ENCODE results near the gene RSU1. TPM values are rescaled to one million over a fixed set of nuclear protein-coding genes. Genes with fewer than 3 reads are reported as not detected.

Gene RSU1
- total and polyA plus RNA-seq, 2 of the 13 experiments (the other 11 are each of a cell fraction or from before 2014, with no cell fraction given): 32.3 to 35.1 TPM

DNA sequence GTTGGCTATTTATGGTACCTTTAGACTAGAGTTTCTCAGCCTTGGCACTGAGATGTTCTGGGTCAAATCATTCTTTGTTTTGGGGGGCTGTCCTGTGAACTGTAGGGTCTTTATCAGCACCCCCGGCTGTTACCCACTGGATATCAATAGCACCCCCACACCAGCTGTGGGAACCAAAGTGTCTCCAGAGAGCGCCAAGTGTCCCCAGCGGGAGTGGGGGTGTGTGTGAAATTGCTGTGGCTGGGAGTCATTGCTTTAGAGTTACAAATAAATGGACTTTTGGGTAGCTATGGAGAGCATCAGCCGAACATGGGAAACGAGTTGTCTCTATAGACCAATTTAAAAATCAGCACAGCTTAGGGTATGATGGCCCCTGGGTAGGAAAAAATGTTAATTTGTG, 184.2 kb downstream of the RSU1 start:
- Histone ChIP-seq H3K9me3 (ENCODE audit: low read length) (no peaks in the 10 kb centered on the region), H3K4me1 (ENCODE audit: insufficient read depth, low read length) (no peaks in the 10 kb centered on the region), H3K4me2 (ENCODE audit: low read depth, low read length) (no peak overlapping the region), H3K27ac (ENCODE audit: extremely low read length, insufficient read depth, low read length) (no peak overlapping the region), H3K27me3 (ENCODE audit: control insufficient read depth in 1 of 2, insufficient read depth in 2 of 2, low read length in 2 of 2) (no peaks in the 10 kb centered on the region), H3K79me2 (ENCODE audit: insufficient read depth, low read length) (no peaks in the 10 kb centered on the region), H3K4me3 (replicated peaks in 1 of 3; ENCODE audit: insufficient read depth in 1 of 3, low read depth in 2 of 3, low read length in 3 of 3) (no peak overlapping the region), H3K9ac (ENCODE audit: insufficient read depth, low read depth, low read length) (no peak overlapping the region), H2AFZ (ENCODE audit: low read length) (no peak overlapping the region), H4K20me1 (ENCODE audit: insufficient read depth, low read length) (no peaks in the 10 kb centered on the region), H3K36me3 (replicated peaks in 1 of 2; ENCODE audit: control insufficient read depth in 1 of 2, insufficient read depth in 2 of 2, low read length in 2 of 2) (no peaks in the 10 kb centered on the region)
- no peak for ATAC-seq
- ChIA-PET POLR2A (no interaction called here), CTCF (ENCODE audit: low intra/inter-chr PET ratio, low total read pairs) (no interaction called here)
- TF ChIP-seq ZNF709 (CRISPR knock-in tag; IDR thresholded peaks at IDR 0.05) (no peak), ZNF562 (CRISPR knock-in tag; IDR thresholded peaks at IDR 0.05; ENCODE audit: borderline replicate concordance) (no peak), KDM3A (CRISPR knock-in tag; IDR thresholded peaks at IDR 0.05; ENCODE audit: low read depth) (no peak), RAD21 (CRISPR knock-in tag; IDR thresholded peaks at IDR 0.05) (no peak)
- intact Hi-C loops (cut with micrococcal nuclease; ENCODE audit: unreplicated experiment) (no loop called here), in situ Hi-C loops (cut with HindIII; ENCODE audit: extremely low pct_ligation_motif_present, low pct_unique_long_range_greater_than_20kb) (no loop called here)
- DNase-seq (ENCODE audit: low spot score): no peak
- no peak for FAIRE-seq
- WGBS (ENCODE audit: low lambda C conversion rate): 90% methylated on average over 4 of the region's 5 CpGs
- BruUV-seq (replicated peaks): no TSS peak

DNA sequence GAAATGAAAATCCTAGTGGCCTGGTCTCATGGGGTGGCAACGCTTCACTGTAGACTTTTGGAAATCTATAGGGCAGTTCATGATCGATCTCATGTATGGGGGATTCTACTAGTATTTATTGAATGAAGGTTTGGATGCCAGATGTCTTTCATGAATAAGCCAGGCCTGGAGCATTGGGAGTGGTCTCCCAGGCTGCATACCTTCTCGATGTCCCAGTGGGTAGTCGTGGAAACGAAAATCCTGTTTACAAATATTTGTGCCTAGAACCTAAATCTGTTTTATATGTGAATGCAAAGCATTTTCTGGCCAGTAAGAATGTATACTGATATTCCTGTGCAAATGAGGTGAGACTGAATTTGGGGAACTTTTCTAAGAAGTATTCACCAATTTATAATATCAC, 190.5 kb downstream of the RSU1 start:
- no peak overlapping the region for H3K4me3 ChIP-seq (replicated peaks in 1 of 3; ENCODE audit: insufficient read depth in 1 of 3, low read depth in 2 of 3, low read length in 3 of 3)
- POLR2A ChIA-PET: no interaction called here
- no peak overlapping the region for H2AFZ ChIP-seq (ENCODE audit: low read length)
- FAIRE-seq: no peak
- in situ Hi-C loops (cut with HindIII; ENCODE audit: extremely low pct_ligation_motif_present, low pct_unique_long_range_greater_than_20kb): no loop called here
- no peaks in the 10 kb centered on the region for H3K9me3 ChIP-seq (ENCODE audit: low read length)
- CTCF ChIA-PET (ENCODE audit: low intra/inter-chr PET ratio, low total read pairs): no interaction called here
- BruUV-seq (replicated peaks): no TSS peak
- no peak for ATAC-seq
- no peaks in the 10 kb centered on the region for H3K27me3 ChIP-seq (ENCODE audit: control insufficient read depth in 1 of 2, insufficient read depth in 2 of 2, low read length in 2 of 2)
- no peak overlapping the region for H3K27ac ChIP-seq (ENCODE audit: extremely low read length, insufficient read depth, low read length)
- no peak overlapping the region for H3K4me2 ChIP-seq (ENCODE audit: low read depth, low read length)
- no peaks in the 10 kb centered on the region for H3K36me3 ChIP-seq (replicated peaks in 1 of 2; ENCODE audit: control insufficient read depth in 1 of 2, insufficient read depth in 2 of 2, low read length in 2 of 2)
- intact Hi-C loops (cut with micrococcal nuclease; ENCODE audit: unreplicated experiment): no loop called here
- no peaks in the 10 kb centered on the region for H4K20me1 ChIP-seq (ENCODE audit: insufficient read depth, low read length)
- DNase-seq (ENCODE audit: low spot score): no peak
- H3K79me2 ChIP-seq (ENCODE audit: insufficient read depth, low read length): no peaks in the 10 kb centered on the region
- H3K4me1 ChIP-seq (ENCODE audit: insufficient read depth, low read length): no peaks in the 10 kb centered on the region
- WGBS (ENCODE audit: low lambda C conversion rate): 94% methylated on average over 4 of the region's 5 CpGs
- no peak overlapping the region for H3K9ac ChIP-seq (ENCODE audit: insufficient read depth, low read depth, low read length)
- TF ChIP-seq, protein P1, sequence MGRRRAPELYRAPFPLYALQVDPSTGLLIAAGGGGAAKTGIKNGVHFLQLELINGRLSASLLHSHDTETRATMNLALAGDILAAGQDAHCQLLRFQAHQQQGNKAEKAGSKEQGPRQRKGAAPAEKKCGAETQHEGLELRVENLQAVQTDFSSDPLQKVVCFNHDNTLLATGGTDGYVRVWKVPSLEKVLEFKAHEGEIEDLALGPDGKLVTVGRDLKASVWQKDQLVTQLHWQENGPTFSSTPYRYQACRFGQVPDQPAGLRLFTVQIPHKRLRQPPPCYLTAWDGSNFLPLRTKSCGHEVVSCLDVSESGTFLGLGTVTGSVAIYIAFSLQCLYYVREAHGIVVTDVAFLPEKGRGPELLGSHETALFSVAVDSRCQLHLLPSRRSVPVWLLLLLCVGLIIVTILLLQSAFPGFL (CRISPR knock-in tag; IDR thresholded peaks at IDR 0.05): no peak
- TF ChIP-seq ZC3H13 (CRISPR knock-in tag; IDR thresholded peaks at IDR 0.05): no peak
- no peak for TF ChIP-seq ZFY (CRISPR knock-in tag; IDR thresholded peaks at IDR 0.05)
- no peak for TF ChIP-seq ZNF296 (CRISPR knock-in tag; conservative IDR thresholded peaks at IDR 0.05)
- TF ChIP-seq, protein P2, sequence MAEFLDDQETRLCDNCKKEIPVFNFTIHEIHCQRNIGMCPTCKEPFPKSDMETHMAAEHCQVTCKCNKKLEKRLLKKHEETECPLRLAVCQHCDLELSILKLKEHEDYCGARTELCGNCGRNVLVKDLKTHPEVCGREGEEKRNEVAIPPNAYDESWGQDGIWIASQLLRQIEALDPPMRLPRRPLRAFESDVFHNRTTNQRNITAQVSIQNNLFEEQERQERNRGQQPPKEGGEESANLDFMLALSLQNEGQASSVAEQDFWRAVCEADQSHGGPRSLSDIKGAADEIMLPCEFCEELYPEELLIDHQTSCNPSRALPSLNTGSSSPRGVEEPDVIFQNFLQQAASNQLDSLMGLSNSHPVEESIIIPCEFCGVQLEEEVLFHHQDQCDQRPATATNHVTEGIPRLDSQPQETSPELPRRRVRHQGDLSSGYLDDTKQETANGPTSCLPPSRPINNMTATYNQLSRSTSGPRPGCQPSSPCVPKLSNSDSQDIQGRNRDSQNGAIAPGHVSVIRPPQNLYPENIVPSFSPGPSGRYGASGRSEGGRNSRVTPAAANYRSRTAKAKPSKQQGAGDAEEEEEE (CRISPR knock-in tag; IDR thresholded peaks at IDR 0.05; ENCODE audit: borderline replicate concordance): no peak
- TF ChIP-seq THAP11 (CRISPR knock-in tag; IDR thresholded peaks at IDR 0.05): no peak
- TF ChIP-seq TBP (CRISPR knock-in tag; IDR thresholded peaks at IDR 0.05): no peak
- TF ChIP-seq NFIC (IDR thresholded peaks at IDR 0.05; ENCODE audit: low read length): no peak
- no peak for TF ChIP-seq NR3C1 (CRISPR knock-in tag; IDR thresholded peaks at IDR 0.05)
- TF ChIP-seq NFRKB (IDR thresholded peaks at IDR 0.05): no peak
- TF ChIP-seq, protein P3, sequence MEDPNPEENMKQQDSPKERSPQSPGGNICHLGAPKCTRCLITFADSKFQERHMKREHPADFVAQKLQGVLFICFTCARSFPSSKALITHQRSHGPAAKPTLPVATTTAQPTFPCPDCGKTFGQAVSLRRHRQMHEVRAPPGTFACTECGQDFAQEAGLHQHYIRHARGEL (CRISPR knock-in tag; IDR thresholded peaks at IDR 0.05): no peak
- TF ChIP-seq RFXANK (CRISPR knock-in tag; IDR thresholded peaks at IDR 0.05): no peak
- TF ChIP-seq HMG20B (CRISPR knock-in tag; conservative IDR thresholded peaks at IDR 0.05): no peak

Measured in HepG2 (cell line).